Peyer's patch (tissue), 4 donors: ENCODE measurements around the gene UTP14C. TPM values are rescaled to one million over a fixed set of nuclear protein-coding genes. Genes with fewer than 3 reads are reported as not detected.
"Not testable (repeated sequence)": the region's sequence is repeated elsewhere in the genome, so short reads cannot be mapped to it uniquely, and the experiment has no call there.

Experiments used
- DNase-seq, 3 donors: peaks; one replicate each; pipeline ENCODE4 v3.0.0-alpha.2; 2017 to 2019
- H3K27ac ChIP-seq, 4 donors: fragments of 200-600 bp; sonication (generic); one replicate each; pipeline ENCODE4 v1.5.1; 2016 to 2019
- H3K27me3 ChIP-seq, 2 donors: fragments of 200-600 bp; sonication (generic); one replicate each; pipeline ENCODE4 v1.5.1; 2019
- H3K36me3 ChIP-seq, 3 donors: fragments of 200-600 bp; sonication (generic); one replicate each; pipeline ENCODE4 v1.5.1; 2016 to 2019
- H3K4me1 ChIP-seq, 4 donors: fragments of 200-600 bp; sonication (generic); one replicate each; pipeline ENCODE4 v1.5.1; 2016 to 2019
- H3K4me3 ChIP-seq, 4 donors: fragments of 200-600 bp; sonication (generic); 1 replicate in 3 of 4; 2 replicates in 1 of 4; pipeline ENCODE4 v1.5.1; 2016 to 2019; ENCODE audit warnings: mild to moderate bottlenecking in 1 of 4
- H3K9me3 ChIP-seq, 4 donors: fragments of 200-600 bp; sonication (generic); one replicate each; pipeline ENCODE4 v1.5.1; 2016 to 2019; ENCODE audit warnings: mild to moderate bottlenecking in 1 of 4
- POLR2A ChIP-seq, 2 donors: fragments of 450-650 bp; IDR thresholded peaks; one replicate each; pipeline ENCODE4 v1.5.1; 2017; ENCODE audit warnings: antibody characterized with exemption in 2 of 2, mild to moderate bottlenecking in 2 of 2, moderate library complexity in 2 of 2
- total RNA-seq, 4 donors: library from RNA; depleted of rRNA; stranded (reverse); fragments of >200 nt; gene quantifications; one replicate each; pipeline ENCODE4 v1.1.0, GENCODE V29; 2016
- TF ChIP-seq, protein P1 (sequence below), 6 experiments: fragments of 450-650 bp in 4 of 6; fragments of 200-600 bp in 2 of 6; sonication (generic) in 1 of 6; IDR thresholded peaks; one replicate each; pipeline ENCODE4 v1.5.1; 2017 to 2019; ENCODE audit warnings: antibody characterized with exemption in 6 of 6, mild to moderate bottlenecking in 3 of 6, moderate library complexity in 1 of 6

UTP14C gene
- total RNA-seq, 4 donors from 2014 or later = 17.2 to 20.1 (median 18.6) TPM

DNA sequence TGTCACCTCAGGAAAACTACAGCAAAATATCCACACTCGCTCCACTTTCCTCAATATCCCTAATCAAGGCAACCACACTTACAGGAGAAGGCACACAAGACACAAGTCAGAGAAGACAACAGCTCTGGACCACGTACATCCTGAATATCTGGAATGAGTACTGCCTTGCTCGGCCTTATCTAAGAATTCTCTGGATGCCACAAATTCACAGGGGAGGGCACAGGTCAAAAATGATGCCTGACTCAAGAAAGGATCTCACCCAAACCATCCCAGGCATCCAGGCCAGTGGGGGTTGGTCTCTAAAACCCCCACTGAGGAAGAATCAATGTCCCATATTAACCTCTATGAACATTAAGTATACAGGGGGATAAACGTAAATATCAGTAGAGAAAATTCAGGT is 43.1 kb upstream of the UTP14C start:
- no peaks in the 10 kb centered on the region for H3K4me1 ChIP-seq
- H3K4me3 ChIP-seq = no peak overlapping the region
- no peaks in the 10 kb centered on the region for H3K27me3 ChIP-seq
- no peak for DNase-seq
- TF ChIP-seq, protein P1, sequence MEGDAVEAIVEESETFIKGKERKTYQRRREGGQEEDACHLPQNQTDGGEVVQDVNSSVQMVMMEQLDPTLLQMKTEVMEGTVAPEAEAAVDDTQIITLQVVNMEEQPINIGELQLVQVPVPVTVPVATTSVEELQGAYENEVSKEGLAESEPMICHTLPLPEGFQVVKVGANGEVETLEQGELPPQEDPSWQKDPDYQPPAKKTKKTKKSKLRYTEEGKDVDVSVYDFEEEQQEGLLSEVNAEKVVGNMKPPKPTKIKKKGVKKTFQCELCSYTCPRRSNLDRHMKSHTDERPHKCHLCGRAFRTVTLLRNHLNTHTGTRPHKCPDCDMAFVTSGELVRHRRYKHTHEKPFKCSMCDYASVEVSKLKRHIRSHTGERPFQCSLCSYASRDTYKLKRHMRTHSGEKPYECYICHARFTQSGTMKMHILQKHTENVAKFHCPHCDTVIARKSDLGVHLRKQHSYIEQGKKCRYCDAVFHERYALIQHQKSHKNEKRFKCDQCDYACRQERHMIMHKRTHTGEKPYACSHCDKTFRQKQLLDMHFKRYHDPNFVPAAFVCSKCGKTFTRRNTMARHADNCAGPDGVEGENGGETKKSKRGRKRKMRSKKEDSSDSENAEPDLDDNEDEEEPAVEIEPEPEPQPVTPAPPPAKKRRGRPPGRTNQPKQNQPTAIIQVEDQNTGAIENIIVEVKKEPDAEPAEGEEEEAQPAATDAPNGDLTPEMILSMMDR (IDR thresholded peaks at IDR 0.05) = no peak
- TF ChIP-seq POLR2A (IDR thresholded peaks at IDR 0.05) = no peak
- no peaks in the 10 kb centered on the region for H3K9me3 ChIP-seq
- H3K27ac ChIP-seq = no peak overlapping the region
- H3K36me3 ChIP-seq = no peaks in the 10 kb centered on the region

DNA sequence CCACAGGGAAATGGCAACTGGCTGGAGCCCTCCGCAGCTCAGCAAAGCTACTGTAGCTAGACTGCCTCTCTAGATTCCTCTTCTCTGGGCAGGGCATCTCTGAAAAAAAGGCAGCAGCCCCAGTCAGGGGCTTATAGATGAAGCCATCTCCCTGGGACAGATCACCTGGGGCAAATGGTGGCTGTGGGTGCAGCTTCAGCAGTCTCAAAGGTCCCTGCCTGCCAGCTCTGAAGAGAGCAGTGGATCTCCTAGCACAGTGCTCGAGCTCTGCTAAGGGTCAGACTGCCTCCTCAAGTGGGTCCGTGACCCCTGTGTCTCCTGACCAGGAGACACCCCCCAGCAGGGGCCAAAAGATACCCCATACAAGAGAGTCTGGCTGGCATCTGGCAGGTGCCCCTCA is 41.2 kb upstream of the UTP14C start:
- not testable (repeated sequence) for H3K4me1 ChIP-seq, H3K27me3 ChIP-seq, DNase-seq, H3K36me3 ChIP-seq, H3K9me3 ChIP-seq, H3K27ac ChIP-seq, H3K4me3 ChIP-seq

DNA sequence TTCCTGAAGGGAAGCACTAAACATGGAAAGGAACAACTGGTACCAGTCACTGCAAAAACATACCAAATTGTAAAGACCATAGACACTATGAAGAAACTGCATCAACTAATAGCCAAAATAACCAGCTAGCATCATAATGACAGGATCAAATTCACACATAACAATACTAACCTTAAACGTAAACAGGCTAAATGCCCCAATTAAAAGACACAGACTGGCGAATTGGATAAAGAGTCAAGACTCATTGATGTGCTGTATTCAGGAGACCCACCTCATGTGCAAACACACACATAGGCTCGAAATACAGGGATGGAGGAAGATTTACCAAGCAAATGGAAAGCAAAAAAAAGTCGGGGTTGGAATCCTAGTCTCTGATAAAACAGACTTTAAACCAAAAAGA is 39.6 kb upstream of the UTP14C start:
- H3K4me1 ChIP-seq, H3K4me3 ChIP-seq, H3K9me3 ChIP-seq, H3K27me3 ChIP-seq, H3K27ac ChIP-seq, DNase-seq, H3K36me3 ChIP-seq: not testable (repeated sequence)

DNA sequence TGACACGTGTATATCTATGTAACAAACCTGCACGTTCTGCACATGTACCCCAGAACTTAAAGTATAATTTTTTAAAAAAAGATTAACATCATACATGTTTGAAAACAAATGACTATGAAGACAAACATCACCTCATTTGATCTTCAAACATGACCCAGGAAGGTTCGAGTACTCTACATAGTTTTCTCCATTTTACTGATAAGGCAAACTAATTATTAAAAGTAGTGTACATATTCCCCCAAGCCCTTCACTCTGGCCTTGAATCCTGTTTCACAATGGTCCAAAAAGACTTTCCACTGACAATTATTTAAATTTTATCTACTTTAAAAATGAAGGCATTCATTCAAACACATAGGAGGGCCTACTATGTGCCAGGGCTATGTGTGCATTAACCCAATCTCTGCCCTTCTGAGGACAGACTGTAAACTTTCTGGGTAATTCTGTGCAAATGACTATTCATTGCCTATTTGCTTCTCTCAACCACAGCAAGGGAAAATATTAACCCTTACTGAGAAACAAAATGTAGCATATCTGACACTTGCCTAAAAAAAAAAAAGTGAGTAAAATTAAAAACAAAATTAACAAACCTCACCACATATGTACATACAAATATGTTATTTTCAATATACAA is 35.4 kb upstream of the UTP14C start:
- DNase-seq = no peak

DNA sequence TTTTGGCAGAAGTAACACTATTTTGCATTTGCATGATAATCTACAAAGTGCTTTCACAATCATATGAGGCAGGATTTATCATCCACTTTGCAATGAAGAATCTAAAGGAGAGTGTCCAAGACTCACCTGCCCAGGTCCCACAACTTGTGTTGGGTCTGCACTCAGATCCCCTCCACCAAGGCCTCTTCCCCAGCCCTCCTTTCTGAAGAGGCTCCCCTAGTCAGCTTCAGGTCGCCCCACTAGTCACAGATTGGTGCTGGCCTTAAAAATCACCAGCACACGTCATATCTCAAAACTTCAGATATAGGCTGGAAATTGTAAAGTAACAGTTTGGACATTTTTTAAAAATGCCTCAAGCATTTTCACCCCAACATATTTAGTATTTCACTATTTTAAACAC is 30.8 kb upstream of the UTP14C start:
- DNase-seq = no peak
- H3K27ac ChIP-seq = no peak overlapping the region
- H3K9me3 ChIP-seq = no peaks in the 10 kb centered on the region
- peaks cover 0 to 18% (median 2%) of the 10 kb centered on the region in 4 donors for H3K4me1 ChIP-seq
- H3K27me3 ChIP-seq = no peaks in the 10 kb centered on the region
- TF ChIP-seq, protein P1 (IDR thresholded peaks at IDR 0.05) = no peak
- TF ChIP-seq POLR2A (IDR thresholded peaks at IDR 0.05) = no peak
- H3K4me3 ChIP-seq = no peak overlapping the region
- H3K36me3 ChIP-seq = no peaks in the 10 kb centered on the region

More for the DNA sequence above, 35.4 kb upstream of the UTP14C start:
- TF ChIP-seq POLR2A (IDR thresholded peaks at IDR 0.05) = no peak
- TF ChIP-seq, protein P1 (IDR thresholded peaks at IDR 0.05) = no peak
- Histone ChIP-seq H3K9me3 (no peaks in the 10 kb centered on the region), H3K27me3 (no peaks in the 10 kb centered on the region), H3K4me1 (no peaks in the 10 kb centered on the region), H3K4me3 (no peak overlapping the region), H3K36me3 (no peaks in the 10 kb centered on the region), H3K27ac (no peak overlapping the region)

DNA sequence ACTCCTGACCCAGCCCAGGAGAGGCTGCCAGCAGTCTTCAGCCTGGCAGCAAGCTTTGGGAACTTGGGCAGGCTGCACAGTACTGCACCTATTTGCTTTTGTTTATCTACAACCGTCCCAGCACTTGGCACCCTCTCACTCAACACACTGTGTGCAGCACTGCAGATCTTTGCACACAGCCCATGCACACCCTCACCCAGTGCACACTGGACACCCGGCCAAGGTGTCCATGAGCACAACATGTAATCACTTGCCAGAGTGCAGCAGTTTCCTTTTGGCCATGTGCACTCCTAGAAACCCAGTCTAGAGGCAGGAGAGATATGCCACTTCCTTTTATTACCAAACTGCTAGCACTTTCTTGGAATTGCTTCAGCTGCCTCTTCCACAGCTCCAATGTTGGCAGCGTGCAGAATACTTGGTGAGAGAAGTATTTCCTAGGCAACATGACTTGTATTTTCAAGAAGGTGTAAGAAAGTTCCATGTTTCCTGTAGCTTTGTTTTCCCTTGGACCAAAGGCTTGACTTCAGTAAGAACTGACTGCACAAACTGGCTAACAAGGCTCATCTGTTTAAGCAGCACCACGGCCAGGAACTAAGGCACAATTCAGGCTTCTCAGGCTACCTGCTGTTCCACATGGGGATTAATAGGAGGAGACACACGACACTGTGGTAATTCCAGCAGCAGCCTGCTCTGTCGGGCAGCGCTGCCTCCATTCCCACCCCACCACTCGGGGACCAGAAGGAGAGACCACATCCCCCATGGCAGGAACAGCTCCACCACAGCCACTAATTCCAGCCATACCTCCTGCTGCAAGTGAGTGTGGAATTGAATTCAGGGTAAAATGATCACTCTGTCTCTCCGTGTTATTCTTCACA is 28.6 kb upstream of the UTP14C start:
- peak in 1 of 3 donors; percentile 65 for DNase-seq
- peaks cover 0 to 18% (median 2%) of the 10 kb centered on the region in 4 donors for H3K4me1 ChIP-seq

More for the DNA sequence above, 28.6 kb upstream of the UTP14C start:
- peak overlapping the region in 2 of 4 donors; percentile 32 to 46 for H3K27ac ChIP-seq
- TF ChIP-seq, protein P1 (IDR thresholded peaks at IDR 0.05) = no peak
- TF ChIP-seq POLR2A (IDR thresholded peaks at IDR 0.05) = no peak
- H3K36me3 ChIP-seq = no peaks in the 10 kb centered on the region
- H3K9me3 ChIP-seq = no peaks in the 10 kb centered on the region
- H3K4me3 ChIP-seq = no peak overlapping the region
- H3K27me3 ChIP-seq = no peaks in the 10 kb centered on the region
